Measurements from ENCODE around the gene BCAS3. TPM values are rescaled to one million over a fixed set of nuclear protein-coding genes. Genes with fewer than 3 reads are reported as not detected.
"Not testable (repeated sequence)": the region's sequence is repeated elsewhere in the genome, so short reads cannot be mapped to it uniquely, and the experiment has no call there.

Gene BCAS3
- total RNA-seq, 6 experiments from 2014 or later = 9.2 to 22.1 (median 14.2) TPM

GRCh38 chr17:61144137-61144536, 466.5 kb downstream of the BCAS3 start:
- H3K27ac ChIP-seq = no peak overlapping the region
- no peaks in the 10 kb centered on the region for H3K27me3 ChIP-seq
- intact Hi-C loops (cut with DNase I) = no loop called here
- H3K9me3 ChIP-seq = no peaks in the 10 kb centered on the region
- WGBS (ENCODE audit: insufficient coverage, low coverage, low lambda C conversion rate, missing lambda C conversion rate) = 40% methylated on average over 2 of the region's 2 CpGs
- H3K36me3 ChIP-seq = no peaks in the 10 kb centered on the region
- TF ChIP-seq POLR2A (IDR thresholded peaks at IDR 0.05) (no peak), CTCF (IDR thresholded peaks at IDR 0.05) (no peak)
- no peak overlapping the region for H3K4me3 ChIP-seq
- DNase-seq (no peak), ATAC-seq (no peak)
- no peaks in the 10 kb centered on the region for H3K4me1 ChIP-seq

GRCh38 chr17:61144617-61145564, 467.2 kb downstream of the BCAS3 start:
- DNase-seq (no peak), ATAC-seq (peak in 1 of 4 donors; percentile 23)
- WGBS (ENCODE audit: insufficient coverage, low coverage, low lambda C conversion rate, missing lambda C conversion rate) = 64% methylated on average over 11 of the region's 11 CpGs
- Histone ChIP-seq H3K27me3 (no peaks in the 10 kb centered on the region), H3K27ac (no peak overlapping the region), H3K4me3 (no peak overlapping the region), H3K36me3 (no peaks in the 10 kb centered on the region), H3K4me1 (no peaks in the 10 kb centered on the region), H3K9me3 (no peaks in the 10 kb centered on the region)
- TF ChIP-seq POLR2A (IDR thresholded peaks at IDR 0.05) (no peak), CTCF (IDR thresholded peaks at IDR 0.05) (no peak)
- intact Hi-C loops (cut with DNase I) = no loop called here

GRCh38 chr17:61146833-61147232, 469.2 kb downstream of the BCAS3 start:
- intact Hi-C loops (cut with DNase I); H3K4me1 ChIP-seq; H3K4me3 ChIP-seq; ATAC-seq; H3K27me3 ChIP-seq; H3K27ac ChIP-seq; H3K36me3 ChIP-seq; H3K9me3 ChIP-seq; DNase-seq: not testable (repeated sequence)
- 94% methylated on average over 5 of the region's 8 CpGs for WGBS (ENCODE audit: insufficient coverage, low coverage, low lambda C conversion rate, missing lambda C conversion rate)

GRCh38 chr17:61149106-61149825, 471.6 kb downstream of the BCAS3 start:
- H3K4me3 ChIP-seq = no peak overlapping the region
- H3K4me1 ChIP-seq = no peaks in the 10 kb centered on the region
- no peaks in the 10 kb centered on the region for H3K9me3 ChIP-seq
- intact Hi-C loops (cut with DNase I) = no loop called here
- TF ChIP-seq CTCF (IDR thresholded peaks at IDR 0.05) (no peak), POLR2A (IDR thresholded peaks at IDR 0.05) (no peak)
- ATAC-seq (no peak), DNase-seq (no peak)
- 84% methylated on average over 6 of the region's 6 CpGs for WGBS (ENCODE audit: insufficient coverage, low coverage, low lambda C conversion rate, missing lambda C conversion rate)
- H3K27ac ChIP-seq = no peak overlapping the region
- H3K27me3 ChIP-seq = no peaks in the 10 kb centered on the region
- H3K36me3 ChIP-seq = no peaks in the 10 kb centered on the region

- WGBS (ENCODE audit: insufficient coverage, low coverage, low lambda C conversion rate, missing lambda C conversion rate) = 64% methylated on average over 1 of the region's 2 CpGs
- no peaks in the 10 kb centered on the region for H3K27me3 ChIP-seq
- intact Hi-C loops (cut with DNase I) = no loop called here
- ATAC-seq (no peak), DNase-seq (no peak)
- no peak overlapping the region for H3K27ac ChIP-seq
- H3K4me3 ChIP-seq = no peak overlapping the region
- H3K9me3 ChIP-seq = no peaks in the 10 kb centered on the region
- TF ChIP-seq POLR2A (IDR thresholded peaks at IDR 0.05) (no peak), CTCF (IDR thresholded peaks at IDR 0.05) (no peak)
- H3K36me3 ChIP-seq = no peaks in the 10 kb centered on the region
- no peaks in the 10 kb centered on the region for H3K4me1 ChIP-seq
Observed at GRCh38 chr17:61149862-61150362, 472.3 kb downstream of the BCAS3 start.
